Globus pallidus (tissue), 1 donor: ENCODE measurements around the gene PTPRN2.
"Not testable (repeated sequence)": the region's sequence is repeated elsewhere in the genome, so short reads cannot be mapped to it uniquely, and the experiment has no call there.

Experiments used
- DNase-seq: peaks from one replicate; pipeline ENCODE4 v3.0.0-alpha.2; 2015; ENCODE audit warnings: low spot score

Gene PTPRN2

DNA sequence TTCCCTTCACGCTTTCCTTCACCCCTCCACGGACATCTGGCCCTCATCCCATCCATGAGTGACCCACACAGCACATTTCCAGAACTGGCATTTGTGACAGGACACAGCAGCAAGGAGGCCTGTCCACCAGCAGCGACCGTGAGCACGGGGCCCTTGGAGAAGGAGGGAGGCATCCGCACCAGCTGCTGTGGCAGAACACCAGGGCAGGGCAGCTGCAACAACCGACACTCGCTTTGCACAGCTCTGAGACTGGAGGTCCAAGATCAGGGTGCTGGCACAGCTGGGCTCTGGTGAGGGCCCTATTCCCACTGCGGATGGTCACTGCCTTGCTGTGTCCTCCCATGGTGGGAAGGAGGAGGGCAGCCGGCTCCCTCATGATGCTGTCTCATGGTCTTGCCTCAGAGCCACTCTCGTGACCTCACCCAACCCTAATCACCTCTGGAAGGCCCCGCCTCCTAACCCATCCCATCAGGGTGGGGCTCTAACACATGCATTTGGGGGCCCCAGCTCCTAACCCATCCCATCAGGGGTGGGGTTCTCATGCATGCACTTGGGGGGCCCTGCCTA is 36.7 kb downstream of the PTPRN2 start:
- DNase-seq = no peak

DNA sequence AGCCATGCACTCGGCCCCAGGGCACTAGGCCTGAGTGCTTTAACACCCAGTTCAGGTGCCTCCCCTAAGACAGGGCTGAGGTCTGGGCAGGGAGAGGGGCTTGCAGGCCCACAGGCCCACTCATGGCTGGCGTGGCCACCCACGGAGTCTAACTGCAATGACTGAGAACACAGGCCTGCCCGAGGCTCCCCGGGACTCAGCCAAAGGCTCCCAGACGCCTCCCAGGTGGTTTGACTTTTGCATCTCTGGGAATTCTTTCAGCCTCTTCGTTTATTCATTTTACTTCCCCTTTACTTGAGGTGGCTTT is 37.3 kb downstream of the PTPRN2 start:
- DNase-seq = no peak

DNA sequence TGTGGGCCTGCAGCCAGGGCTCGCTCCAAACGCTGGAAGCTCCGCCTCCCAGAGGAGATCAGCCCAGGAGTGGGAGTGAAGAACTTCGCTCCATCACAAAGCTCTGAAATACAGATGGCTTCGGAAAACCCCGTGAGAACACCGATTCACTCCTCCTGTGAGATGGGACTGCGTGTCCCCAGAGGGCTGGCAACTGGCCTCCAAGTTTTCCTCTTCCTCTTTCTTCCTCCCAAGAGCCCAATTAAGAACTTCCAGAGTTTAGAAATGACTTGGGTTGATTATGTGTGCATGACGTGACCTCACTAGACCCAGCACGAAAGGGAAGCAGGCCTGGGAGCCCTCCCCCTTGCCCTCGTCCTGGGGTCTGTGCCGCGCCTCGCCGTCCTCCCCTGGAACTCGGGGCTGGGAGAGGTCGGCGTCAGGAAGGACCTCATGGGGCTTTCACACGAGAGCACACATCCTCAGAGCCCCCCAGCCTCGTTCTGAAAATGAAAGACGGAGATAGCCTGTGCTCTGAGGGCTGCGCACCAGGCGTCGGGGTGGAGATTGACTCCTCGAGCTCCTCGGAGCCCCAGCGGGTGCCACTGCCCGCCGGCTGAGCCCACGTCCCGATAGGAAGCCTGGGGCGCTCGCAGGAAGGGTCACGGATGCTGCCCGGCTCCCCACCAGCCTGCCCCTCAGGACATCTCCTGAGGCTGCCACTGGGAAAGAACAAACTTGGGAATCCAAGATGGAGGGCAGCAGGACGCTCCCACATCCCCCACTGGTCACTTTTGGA is 37.8 kb downstream of the PTPRN2 start:
- no peak for DNase-seq

DNA sequence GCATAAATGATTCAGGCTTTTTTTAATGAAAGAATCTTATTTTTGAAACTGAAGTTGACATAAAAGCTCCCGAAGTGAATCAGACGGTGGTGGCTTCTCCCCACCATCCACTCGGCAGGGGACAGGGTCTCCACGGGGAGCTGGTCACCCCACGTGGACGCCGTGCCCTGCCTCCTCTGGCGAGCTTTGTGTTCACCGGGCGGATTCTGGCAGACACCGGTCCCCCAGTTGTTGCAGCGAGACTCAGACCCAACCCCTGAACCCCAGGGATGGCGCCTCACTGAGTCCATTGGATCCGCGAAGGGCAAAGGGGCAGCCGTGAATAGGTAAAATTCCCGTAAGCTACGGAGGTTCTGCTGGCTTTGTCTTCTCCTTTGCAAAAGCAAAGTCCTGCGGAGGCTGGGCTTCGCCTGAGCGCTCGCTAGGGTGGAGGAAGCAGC is 38.4 kb downstream of the PTPRN2 start:
- no peak for DNase-seq

DNA sequence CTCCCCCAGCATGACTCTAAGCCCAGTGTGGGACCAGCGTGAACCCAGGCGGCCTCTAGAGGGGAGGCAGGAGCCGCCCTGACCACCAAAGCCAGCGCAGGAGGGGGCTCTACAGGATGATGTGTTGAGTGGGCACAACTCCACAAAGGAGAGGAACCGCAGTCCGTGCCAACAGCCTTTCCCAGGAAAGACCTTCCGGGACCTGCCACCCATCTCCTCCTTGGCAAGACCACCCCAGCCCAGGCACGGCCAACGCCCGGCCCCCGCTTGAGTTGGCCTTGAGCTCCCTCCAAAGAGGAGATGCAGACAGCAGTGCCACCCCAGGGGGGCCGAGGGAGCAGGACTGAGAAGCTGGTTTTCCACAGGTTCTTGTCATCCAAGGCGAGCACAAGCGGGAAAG is 38.9 kb downstream of the PTPRN2 start:
- no peak for DNase-seq

DNA sequence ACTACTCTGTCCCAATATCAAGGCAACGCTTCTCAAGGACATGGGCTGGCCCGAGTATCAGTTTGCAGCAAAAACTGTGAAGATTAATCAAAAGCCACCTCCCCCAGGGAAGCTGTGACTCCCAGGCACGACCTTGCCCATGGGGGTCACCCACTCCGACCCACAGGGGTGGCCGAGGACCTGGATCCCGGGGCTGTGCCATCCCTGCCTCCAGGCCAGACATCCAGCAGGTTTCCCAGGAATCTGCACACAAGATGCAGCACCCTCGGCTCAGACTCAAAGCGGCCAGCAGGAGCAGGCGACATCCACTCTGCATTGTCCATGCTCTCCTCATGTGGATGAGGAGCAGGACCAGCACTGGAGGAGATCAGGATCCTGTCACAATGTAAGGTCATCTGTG is 39.8 kb downstream of the PTPRN2 start:
- no peak for DNase-seq

DNA sequence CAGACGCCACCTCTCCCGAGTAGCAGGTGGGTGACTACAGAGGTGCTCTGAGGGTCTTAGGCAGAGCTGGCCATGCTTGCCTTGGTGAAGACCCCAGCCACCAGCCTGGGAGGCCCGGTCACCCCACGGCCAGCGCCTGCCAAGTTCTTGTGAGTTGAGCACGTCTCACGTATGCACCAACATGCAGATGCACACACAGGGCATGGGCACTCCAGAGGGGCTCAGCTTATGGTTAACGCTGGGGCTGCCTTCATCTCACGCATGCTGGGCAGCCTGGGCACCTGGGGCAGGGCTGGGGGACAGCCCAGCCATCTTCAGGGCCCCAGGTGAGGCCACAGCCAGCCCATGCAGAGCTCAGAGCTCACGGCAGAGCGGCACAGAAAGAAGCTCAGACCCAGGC is 41.0 kb downstream of the PTPRN2 start:
- no peak for DNase-seq

DNA sequence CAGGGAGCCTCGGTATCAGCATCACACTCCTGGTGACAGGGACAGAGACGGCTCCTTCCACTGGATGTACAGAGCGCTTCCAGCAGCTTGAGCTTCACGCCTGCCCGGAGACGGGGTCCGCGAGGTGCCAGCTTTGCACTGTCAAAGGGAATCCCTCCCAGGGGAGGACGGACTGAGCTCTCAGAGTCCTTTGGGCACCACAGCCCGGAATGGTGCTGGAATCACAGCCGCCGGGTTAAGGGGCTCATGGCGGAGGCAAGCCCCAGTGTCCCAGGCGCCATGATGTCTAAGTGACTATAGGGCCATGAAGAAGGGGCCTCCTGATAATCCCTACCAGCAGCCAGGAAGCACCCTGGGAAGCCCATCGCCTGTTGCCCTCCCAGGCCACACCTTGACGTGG is 41.4 kb downstream of the PTPRN2 start:
- DNase-seq = no peak

DNA sequence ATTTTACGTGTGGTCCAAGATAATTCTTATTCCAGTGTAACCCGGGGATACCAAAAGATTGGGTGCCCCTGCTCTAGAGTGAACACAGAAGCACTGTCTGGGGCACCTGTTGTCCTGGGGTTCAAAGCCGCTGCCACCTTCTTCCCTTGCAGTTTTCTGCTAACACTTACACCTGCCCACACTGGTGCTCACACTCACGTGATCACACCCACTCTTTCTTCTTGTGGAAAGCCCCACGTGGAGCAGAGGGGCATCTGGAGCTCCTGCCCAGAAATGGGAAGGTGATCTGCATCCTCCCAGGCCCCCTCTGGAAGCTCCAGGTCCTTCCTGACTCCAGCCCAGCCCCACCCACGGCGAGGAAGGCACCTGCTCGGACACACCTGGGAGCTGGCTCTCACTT is 42.9 kb downstream of the PTPRN2 start:
- no peak for DNase-seq

DNA sequence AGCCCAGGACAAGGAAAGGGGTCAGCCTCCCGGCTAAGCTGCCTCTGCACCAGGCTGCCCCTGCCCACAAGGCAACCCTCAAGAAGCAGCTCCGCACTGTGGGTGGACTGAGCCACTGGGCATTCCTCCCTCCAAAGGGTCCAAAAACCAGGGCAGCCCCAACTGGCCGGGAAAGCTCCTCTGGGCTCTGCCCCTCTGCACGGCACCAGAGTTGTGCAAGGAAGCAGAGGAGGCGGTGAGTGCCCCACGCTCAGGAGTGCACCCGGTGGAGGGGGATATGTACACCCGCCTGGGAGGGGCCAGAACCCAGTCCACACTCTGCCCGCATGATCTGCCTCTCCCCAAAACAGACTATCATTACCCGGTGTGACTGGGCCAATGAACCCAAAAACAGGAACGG is 43.8 kb downstream of the PTPRN2 start:
- no peak for DNase-seq

DNA sequence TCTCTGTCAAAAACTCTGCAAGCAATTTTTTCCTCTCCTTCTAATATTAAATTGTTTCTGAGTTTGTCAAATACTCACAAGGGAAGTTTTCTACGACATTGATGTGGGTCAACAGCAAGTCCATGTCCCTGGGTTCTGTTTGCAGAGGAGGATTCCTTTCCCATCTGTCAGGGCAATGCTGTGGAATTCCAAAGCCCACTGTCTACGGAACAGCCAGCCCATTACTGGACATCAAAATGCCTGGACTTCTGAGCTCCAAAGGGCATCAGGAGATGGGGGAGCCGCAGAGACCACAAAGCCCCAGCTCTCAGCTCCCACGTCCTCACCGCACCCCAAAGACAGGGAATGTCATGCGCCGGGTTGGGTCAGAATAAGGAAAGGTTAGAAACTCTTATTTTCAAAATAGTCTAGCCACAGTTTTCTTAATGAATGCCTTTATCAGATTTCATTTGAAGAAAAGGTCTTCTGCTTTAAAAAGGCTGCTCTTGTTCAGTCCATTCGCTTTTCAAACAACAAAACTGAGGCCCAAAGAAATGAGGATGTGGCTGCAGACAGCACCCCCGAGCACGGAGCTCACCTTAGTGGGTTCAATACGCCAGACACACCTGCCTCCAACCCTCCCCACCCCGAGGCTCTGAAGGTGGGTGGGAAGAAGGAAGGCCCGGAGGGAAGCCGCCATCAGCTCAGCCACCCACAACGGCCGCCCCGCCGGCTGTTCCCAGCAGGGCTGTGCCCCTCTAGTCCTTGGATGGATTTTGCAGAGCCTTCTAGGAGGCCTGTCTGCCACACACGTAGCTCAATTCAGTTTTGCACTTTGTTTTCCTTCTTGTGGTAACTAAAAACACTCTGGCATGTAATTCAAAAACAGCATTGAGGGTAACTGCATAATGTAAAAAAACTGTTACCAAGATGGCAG is 44.7 kb downstream of the PTPRN2 start:
- no peak for DNase-seq

DNA sequence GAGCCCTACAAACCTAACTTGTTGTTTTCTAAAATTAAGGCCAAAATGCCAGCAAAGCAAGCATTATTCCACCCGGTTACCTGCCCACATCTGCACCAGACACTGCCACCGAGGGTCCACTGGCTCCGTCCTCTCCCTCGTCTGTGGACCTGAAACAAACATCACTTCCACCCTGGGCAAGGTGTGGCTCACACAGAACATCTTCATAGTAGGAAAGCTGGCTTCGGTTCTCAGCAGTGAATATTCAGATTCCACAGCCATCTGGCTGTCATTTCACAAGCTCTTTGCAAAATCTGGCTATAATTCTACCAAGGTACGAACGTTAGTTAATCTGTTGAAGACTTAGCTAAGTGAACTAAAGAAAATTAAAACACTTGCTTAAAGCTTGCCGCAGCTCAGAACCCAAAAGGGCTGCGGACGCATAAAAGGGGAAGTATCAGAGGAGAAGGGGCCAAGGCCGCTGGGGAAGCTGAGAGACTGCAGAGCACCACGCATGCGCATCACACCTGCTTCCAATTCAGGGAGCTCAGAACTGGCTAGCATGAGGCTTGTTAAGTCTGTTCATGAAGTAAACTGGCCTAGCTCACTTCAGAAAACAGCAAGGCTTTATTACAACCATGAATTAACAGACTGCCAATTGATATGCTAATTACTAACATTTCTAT is 46.1 kb downstream of the PTPRN2 start:
- peak; percentile 29 for DNase-seq

DNA sequence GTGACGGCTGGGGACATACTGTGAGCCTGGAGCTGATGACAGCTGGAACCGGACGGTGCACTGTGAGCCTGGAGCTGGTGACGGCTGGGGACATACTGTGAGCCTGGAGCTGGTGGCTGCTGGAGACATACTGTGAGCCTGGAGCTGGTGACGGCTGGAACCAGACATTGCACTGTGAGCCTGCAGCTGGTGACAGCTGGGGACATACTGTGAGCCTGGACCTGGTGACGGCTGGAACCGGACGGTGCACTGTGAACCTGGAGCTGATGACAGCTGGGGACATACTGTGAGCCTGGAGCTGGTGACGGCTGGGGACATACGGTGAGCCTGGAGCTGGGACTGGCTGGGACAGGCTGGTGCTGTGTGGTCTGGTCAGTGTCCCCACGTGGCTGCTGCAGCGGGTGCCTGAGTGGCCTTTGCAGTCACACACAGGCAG is 47.9 kb downstream of the PTPRN2 start:
- no peak for DNase-seq

DNA sequence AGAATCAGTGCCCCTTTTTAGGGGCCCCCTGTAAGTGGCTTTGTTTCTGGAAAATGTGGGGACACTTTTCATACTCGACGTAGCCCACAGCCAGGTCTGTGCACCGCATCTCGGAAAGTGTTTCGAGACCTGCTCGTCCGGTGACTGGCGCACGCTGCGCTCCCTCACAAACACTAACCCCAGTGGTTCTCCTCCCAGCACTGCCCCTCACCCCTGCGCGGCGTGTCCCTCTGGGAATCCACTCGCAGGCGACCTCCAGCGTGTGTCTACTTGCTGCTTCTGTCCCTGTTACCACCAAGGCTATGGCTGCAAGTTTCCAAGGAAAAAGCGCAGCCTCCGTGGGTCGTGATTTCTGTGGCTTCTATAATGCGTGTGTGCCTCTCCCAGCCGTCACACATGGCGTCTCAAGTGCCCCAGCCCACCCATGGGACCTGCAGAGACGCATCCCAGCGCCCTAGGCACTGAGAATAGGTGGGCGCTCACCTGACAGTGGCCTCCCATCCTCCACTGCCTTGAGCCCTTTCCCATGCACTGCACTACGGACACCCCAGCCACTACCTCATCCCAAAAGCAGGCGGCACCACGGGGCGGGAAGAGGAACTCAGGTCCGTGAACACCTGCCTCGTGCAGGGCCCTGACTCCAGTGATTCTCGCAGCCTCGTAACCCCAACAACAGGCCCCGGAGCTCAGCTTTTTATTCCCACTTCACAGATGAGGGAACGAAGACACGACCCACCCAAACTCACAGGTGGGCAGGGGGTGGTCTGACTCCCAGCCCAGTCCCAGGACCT is 49.3 kb downstream of the PTPRN2 start:
- no peak for DNase-seq

DNA sequence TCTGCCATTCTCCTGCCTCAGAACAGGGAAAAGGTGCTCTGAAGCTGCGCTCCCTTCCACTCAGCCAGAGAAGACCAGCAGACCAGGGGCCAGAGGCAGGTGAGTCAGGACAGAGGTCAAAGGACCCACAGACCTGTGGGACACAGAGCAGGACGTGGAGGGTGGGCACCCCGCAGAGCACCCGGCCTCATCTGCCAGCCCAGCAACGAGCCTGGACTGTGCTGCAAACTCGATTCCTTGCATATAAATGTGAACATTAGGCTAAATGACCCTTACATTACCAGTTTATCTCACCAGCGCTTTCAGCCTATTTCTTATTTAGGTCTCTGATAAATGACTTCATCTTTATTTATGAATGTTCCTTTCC is 50.1 kb downstream of the PTPRN2 start:
- DNase-seq = no peak

DNA sequence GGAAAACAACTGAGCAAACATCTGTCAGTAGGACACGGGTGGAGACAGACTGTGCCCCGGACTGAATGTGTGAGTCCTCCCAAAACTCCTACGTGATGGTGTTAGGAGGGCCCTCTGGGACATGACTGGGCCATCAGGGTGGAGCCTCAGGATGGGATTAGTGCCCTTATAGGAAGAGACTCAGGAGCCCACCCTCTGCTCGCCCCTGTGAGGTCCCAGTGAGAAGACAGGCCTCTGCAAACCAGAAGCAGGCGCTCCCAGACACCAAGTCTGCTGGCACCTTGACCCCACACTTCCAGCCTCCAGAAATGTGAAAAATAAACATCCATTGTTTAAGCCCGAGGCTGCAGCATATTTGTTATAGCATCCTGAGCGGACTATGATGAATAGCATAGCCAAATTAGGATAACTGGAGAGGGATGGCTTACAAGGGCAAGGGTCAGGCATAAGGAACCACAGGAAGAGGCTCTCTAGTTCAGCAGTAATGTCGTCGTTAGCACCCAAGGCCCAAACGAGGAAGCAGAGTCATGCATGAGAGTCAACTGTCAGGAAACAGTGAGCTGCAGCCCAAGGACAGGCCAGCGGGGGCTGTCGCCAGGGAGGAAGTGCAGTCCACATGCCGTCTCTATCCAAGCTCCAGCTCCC is 50.6 kb downstream of the PTPRN2 start:
- DNase-seq = no peak

DNA sequence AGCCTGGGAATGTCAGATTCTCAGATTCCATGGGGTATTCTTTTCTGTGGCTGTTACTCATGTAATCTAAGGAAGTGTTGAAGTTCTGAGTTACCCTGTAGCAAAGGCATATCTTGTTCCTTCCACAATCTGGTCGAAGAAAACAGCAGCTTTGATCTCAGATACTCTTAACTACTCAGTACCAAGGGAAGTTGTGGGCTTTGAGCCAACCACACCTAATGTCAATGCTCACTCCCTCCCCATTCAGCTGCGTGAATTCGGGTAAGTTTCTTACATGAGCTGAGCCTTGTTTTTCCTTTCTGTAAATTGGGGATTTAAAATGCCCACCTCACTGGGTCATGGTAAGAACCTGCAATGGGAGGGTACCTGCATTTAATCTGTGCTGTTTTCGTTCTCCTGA is 52.5 kb downstream of the PTPRN2 start:
- DNase-seq = no peak

DNA sequence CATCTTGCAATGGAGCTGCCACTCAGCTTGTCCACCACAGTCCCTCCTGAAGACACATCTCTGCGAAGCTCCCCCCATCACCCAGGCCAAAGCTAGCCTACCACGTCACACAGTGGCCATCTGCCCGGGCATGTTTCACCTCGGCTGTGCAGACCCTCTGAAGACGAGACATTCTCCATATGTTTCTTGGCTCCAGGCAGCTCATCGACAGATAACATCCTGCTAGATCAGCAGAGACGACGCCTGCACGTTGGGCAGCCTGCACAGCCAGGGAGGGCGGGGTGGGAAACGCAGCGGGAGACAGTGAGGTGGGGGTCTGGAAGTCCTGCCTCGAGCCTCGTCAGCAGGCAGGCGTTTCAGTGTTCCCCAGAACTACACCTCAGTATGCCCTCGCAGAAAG is 53.0 kb downstream of the PTPRN2 start:
- DNase-seq = no peak

DNA sequence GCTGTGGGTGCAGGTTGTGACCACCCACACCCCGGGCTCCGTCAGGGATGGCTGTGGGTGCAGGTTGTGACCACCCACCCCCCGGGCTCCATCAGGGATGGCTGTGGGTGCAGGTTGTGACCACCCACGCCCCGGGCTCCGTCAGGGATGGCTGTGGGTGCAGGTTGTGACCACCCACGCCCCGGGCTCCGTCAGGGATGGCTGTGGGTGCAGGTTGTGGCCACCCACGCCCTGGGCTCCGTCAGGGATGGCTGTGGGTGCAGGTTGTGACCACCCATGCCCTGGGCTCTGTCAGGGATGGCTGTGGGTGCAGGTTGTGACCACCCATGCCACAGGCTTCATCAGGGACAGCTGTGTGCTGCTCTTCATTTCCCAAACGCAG is 53.5 kb downstream of the PTPRN2 start:
- DNase-seq = not testable (repeated sequence)

DNA sequence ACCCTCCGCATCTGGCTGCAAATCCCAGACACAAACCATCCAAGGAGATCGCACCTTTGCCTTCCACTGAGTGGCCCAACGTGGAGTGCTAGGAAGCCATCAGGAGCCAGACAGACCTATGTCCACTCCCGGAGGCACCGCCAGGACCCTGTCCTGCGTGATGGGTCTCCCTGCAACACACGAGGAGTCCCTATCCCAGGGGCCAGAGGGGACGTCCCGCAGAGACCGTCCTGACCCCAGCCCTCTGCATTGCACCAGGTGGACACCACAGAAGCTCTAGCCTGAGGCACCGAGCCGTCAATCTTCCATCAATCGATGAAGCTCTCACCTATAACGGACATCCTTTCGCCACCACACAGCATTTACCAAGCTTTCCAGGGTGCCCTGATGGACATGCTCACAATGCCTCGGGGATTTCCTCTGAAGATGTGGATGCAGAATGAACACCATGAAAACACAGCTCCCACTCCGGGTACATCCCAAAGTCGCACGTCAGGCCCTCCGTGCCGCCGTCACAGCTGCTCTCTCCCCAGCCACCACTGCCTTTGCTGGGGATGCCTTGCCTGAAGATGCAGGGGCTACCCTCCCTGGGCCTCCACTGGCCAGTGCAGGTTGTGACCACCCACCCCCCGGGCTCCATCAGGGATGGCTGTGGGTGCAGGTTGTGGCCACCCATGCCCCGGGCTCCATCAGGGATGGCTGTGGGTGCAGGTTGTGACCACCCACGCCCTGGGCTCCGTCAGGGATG is 54.1 kb downstream of the PTPRN2 start:
- no peak for DNase-seq
